T47D (cell line): ENCODE results near the gene PRAC1.
"Not testable (repeated sequence)": the region's sequence is repeated elsewhere in the genome, so short reads cannot be mapped to it uniquely, and the experiment has no call there.

Experiments used
- DNase-seq, 2 experiments: peaks; one replicate each; pipeline versions ENCODE4 v3.0.0 to v3.0.0-alpha.2; 2011 to 2012; ENCODE audit warnings: low read depth in 1 of 2, low spot score in 1 of 2
- JUND ChIP-seq: IDR thresholded peaks from 2 replicates; pipeline ENCODE4 v1.6.1; 2012; ENCODE audit warnings: low read depth
- in situ Hi-C: cut with HindIII; loops from 2 replicates; pipeline ENCODE4 v1.10.0; 2016; ENCODE audit warnings: low sequenced_read_pairs, low pct_unique_long_range_greater_than_20kb

Gene PRAC1

GRCh38 chr17:48720266-48721008 lies 1.9 kb downstream of the PRAC1 start:
- no peak for DNase-seq
- in situ Hi-C loops: no loop called here
- TF ChIP-seq JUND: no peak

- no peak for DNase-seq
- in situ Hi-C loops: no loop called here
- no peak for TF ChIP-seq JUND
Observed at GRCh38 chr17:48719642-48720265, 2.6 kb downstream of the PRAC1 start.

GRCh38 chr17:48718761-48719641 lies 3.3 kb downstream of the PRAC1 start:
- in situ Hi-C loops: no loop called here
- DNase-seq: no peak
- no peak for TF ChIP-seq JUND

- TF ChIP-seq JUND: no peak
- no peak for DNase-seq
- in situ Hi-C loops: no loop called here
Observed at GRCh38 chr17:48718227-48718760, 4.0 kb downstream of the PRAC1 start.

- DNase-seq: no peak
- in situ Hi-C loops: no loop called here
- TF ChIP-seq JUND: no peak
Observed at GRCh38 chr17:48717367-48718226, 4.7 kb downstream of the PRAC1 start.

GRCh38 chr17:48716549-48716948 lies 5.8 kb downstream of the PRAC1 start:
- DNase-seq, in situ Hi-C loops: not testable (repeated sequence)

GRCh38 chr17:48715496-48716399 lies 6.6 kb downstream of the PRAC1 start:
- DNase-seq: no peak
- TF ChIP-seq JUND: no peak
- in situ Hi-C loops: no loop called here

- DNase-seq: no peak
- no peak for TF ChIP-seq JUND
- in situ Hi-C loops: no loop called here
Observed at GRCh38 chr17:48711128-48711527, 11.2 kb downstream of the PRAC1 start.

- in situ Hi-C loops: no loop called here
- DNase-seq: no peak
- TF ChIP-seq JUND: no peak
Observed at GRCh38 chr17:48704361-48705248, 17.7 kb downstream of the PRAC1 start.

- TF ChIP-seq JUND: no peak
- DNase-seq: no peak
- in situ Hi-C loops: no loop called here
Observed at GRCh38 chr17:48701864-48702532, 20.3 kb downstream of the PRAC1 start.
